ENCODE measurements around the gene PHOX2B.

Gene PHOX2B

GRCh38 chr4:41758884-41759283 is 10.4 kb upstream of the PHOX2B start:
- H2BK120ac ChIP-seq (ENCODE audit: low read depth, low read length): no peak overlapping the region
- H3K27ac ChIP-seq (ENCODE audit: low read depth, low read length): no peak overlapping the region
- peaks cover 10% of the 10 kb centered on the region for H3K27me3 ChIP-seq (ENCODE audit: insufficient read depth, low read length, poor library complexity)

GRCh38 chr4:41757521-41758156 is 9.1 kb upstream of the PHOX2B start:
- Histone ChIP-seq H3K4me1 (ENCODE audit: control insufficient read depth, low read depth, low read length) (peaks cover 2% of the 10 kb centered on the region), H3K27me3 (ENCODE audit: insufficient read depth, low read length, poor library complexity) (peaks cover 21% of the 10 kb centered on the region), H2BK5ac (ENCODE audit: low read length) (no peak overlapping the region), H3K4me3 (ENCODE audit: low read length) (no peak overlapping the region), H2AK5ac (ENCODE audit: low read length) (no peak overlapping the region), H2BK15ac (replicated peaks; ENCODE audit: low read depth) (no peak overlapping the region), H3K4me2 (ENCODE audit: low read length) (no peak overlapping the region), H3K79me2 (ENCODE audit: control insufficient read depth, insufficient read depth, low read length) (no peaks in the 10 kb centered on the region), H3K27ac (ENCODE audit: low read depth, low read length) (no peak overlapping the region), H3K23ac (ENCODE audit: low read length) (no peak overlapping the region), H4K8ac (ENCODE audit: low read depth, low read length) (no peak overlapping the region), H3K9ac (ENCODE audit: low read length) (no peak overlapping the region), H3K4ac (ENCODE audit: low read depth, low read length) (no peak overlapping the region), H4K5ac (ENCODE audit: low read length) (no peak overlapping the region), H3K79me1 (ENCODE audit: low read length) (no peaks in the 10 kb centered on the region), H2BK120ac (ENCODE audit: low read depth, low read length) (no peak overlapping the region), H3K18ac (ENCODE audit: low read length) (no peak overlapping the region), H3K36me3 (ENCODE audit: control insufficient read depth, insufficient read depth, low read length) (no peaks in the 10 kb centered on the region), H3K56ac (ENCODE audit: low read length) (no peak overlapping the region)
- no CpG with 5 or more reads among the region's 3 CpGs for WGBS (ENCODE audit: extremely low coverage, insufficient coverage, low lambda C conversion rate)
- no peak for DNase-seq

More at GRCh38 chr4:41758884-41759283, 10.4 kb upstream of the PHOX2B start:
- Histone ChIP-seq H3K4ac (ENCODE audit: low read depth, low read length) (no peak overlapping the region), H3K56ac (ENCODE audit: low read length) (no peak overlapping the region), H3K18ac (ENCODE audit: low read length) (no peak overlapping the region), H2BK15ac (replicated peaks; ENCODE audit: low read depth) (no peak overlapping the region), H3K79me1 (ENCODE audit: low read length) (no peaks in the 10 kb centered on the region), H4K5ac (ENCODE audit: low read length) (no peak overlapping the region), H3K23ac (ENCODE audit: low read length) (no peak overlapping the region), H2AK5ac (ENCODE audit: low read length) (no peak overlapping the region), H3K36me3 (ENCODE audit: control insufficient read depth, insufficient read depth, low read length) (no peaks in the 10 kb centered on the region), H3K79me2 (ENCODE audit: control insufficient read depth, insufficient read depth, low read length) (no peaks in the 10 kb centered on the region), H3K4me3 (ENCODE audit: low read length) (no peak overlapping the region), H3K4me1 (ENCODE audit: control insufficient read depth, low read depth, low read length) (peaks cover 2% of the 10 kb centered on the region), H4K8ac (ENCODE audit: low read depth, low read length) (no peak overlapping the region), H2BK5ac (ENCODE audit: low read length) (no peak overlapping the region), H3K4me2 (ENCODE audit: low read length) (no peak overlapping the region), H3K9ac (ENCODE audit: low read length) (no peak overlapping the region)
- no peak for DNase-seq

DNA sequence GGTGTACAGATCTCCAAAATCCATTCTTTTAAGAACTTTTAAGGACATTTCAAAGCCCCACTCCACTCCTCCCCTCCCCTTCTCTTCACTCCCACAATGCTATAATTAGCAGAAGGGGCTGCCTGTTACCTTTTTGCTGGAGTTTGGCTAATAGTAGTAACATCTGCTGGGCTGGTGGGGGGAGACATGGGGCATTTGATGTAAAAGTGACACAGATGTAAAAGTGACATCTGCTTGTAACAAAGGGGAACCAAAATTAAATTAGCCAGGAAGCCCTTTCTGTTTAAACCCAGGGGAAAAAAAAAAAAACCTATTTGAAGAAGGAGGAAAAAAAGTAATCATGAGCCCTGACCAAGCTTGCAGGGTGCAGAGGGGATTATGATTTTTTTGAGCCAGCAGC is 5.4 kb upstream of the PHOX2B start:
- no peak overlapping the region for H3K9ac ChIP-seq (ENCODE audit: low read length)
- H2BK120ac ChIP-seq (ENCODE audit: low read depth, low read length): no peak overlapping the region
- H4K8ac ChIP-seq (ENCODE audit: low read depth, low read length): no peak overlapping the region
- no peak overlapping the region for H2AK5ac ChIP-seq (ENCODE audit: low read length)
- no peak overlapping the region for H3K4ac ChIP-seq (ENCODE audit: low read depth, low read length)
- H3K4me1 ChIP-seq (ENCODE audit: control insufficient read depth, low read depth, low read length): peaks cover 5% of the 10 kb centered on the region
- H2BK15ac ChIP-seq (replicated peaks; ENCODE audit: low read depth): no peak overlapping the region
- H3K4me2 ChIP-seq (ENCODE audit: low read length): no peak overlapping the region
- no peak overlapping the region for H3K56ac ChIP-seq (ENCODE audit: low read length)
- no peak overlapping the region for H2BK5ac ChIP-seq (ENCODE audit: low read length)
- no peak overlapping the region for H3K18ac ChIP-seq (ENCODE audit: low read length)
- peaks cover 56% of the 10 kb centered on the region for H3K27me3 ChIP-seq (ENCODE audit: insufficient read depth, low read length, poor library complexity)
- DNase-seq: no peak
- no peak overlapping the region for H3K23ac ChIP-seq (ENCODE audit: low read length)
- no peak overlapping the region for H4K5ac ChIP-seq (ENCODE audit: low read length)
- no peak overlapping the region for H3K27ac ChIP-seq (ENCODE audit: low read depth, low read length)
- H3K79me2 ChIP-seq (ENCODE audit: control insufficient read depth, insufficient read depth, low read length): no peaks in the 10 kb centered on the region
- H3K36me3 ChIP-seq (ENCODE audit: control insufficient read depth, insufficient read depth, low read length): no peaks in the 10 kb centered on the region
- H3K79me1 ChIP-seq (ENCODE audit: low read length): no peaks in the 10 kb centered on the region
- no peak overlapping the region for H3K4me3 ChIP-seq (ENCODE audit: low read length)

- no peak overlapping the region for H3K4ac ChIP-seq (ENCODE audit: low read depth, low read length)
- no peaks in the 10 kb centered on the region for H3K79me2 ChIP-seq (ENCODE audit: control insufficient read depth, insufficient read depth, low read length)
- peaks cover 5% of the 10 kb centered on the region for H3K4me1 ChIP-seq (ENCODE audit: control insufficient read depth, low read depth, low read length)
- H2AK5ac ChIP-seq (ENCODE audit: low read length): no peak overlapping the region
- H4K5ac ChIP-seq (ENCODE audit: low read length): no peak overlapping the region
- H3K9ac ChIP-seq (ENCODE audit: low read length): no peak overlapping the region
- no peak overlapping the region for H4K8ac ChIP-seq (ENCODE audit: low read depth, low read length)
- no peak for DNase-seq
- peaks cover 73% of the 10 kb centered on the region for H3K27me3 ChIP-seq (ENCODE audit: insufficient read depth, low read length, poor library complexity)
- no peak overlapping the region for H3K4me2 ChIP-seq (ENCODE audit: low read length)
- no peak overlapping the region for H3K27ac ChIP-seq (ENCODE audit: low read depth, low read length)
- WGBS (ENCODE audit: extremely low coverage, insufficient coverage, low lambda C conversion rate): no CpG with 5 or more reads among the region's 10 CpGs
- H3K23ac ChIP-seq (ENCODE audit: low read length): no peak overlapping the region
- H2BK15ac ChIP-seq (replicated peaks; ENCODE audit: low read depth): no peak overlapping the region
- no peak overlapping the region for H2BK5ac ChIP-seq (ENCODE audit: low read length)
- H3K36me3 ChIP-seq (ENCODE audit: control insufficient read depth, insufficient read depth, low read length): no peaks in the 10 kb centered on the region
- H3K56ac ChIP-seq (ENCODE audit: low read length): no peak overlapping the region
- H3K18ac ChIP-seq (ENCODE audit: low read length): no peak overlapping the region
- no peak overlapping the region for H2BK120ac ChIP-seq (ENCODE audit: low read depth, low read length)
- no peaks in the 10 kb centered on the region for H3K79me1 ChIP-seq (ENCODE audit: low read length)
- no peak overlapping the region for H3K4me3 ChIP-seq (ENCODE audit: low read length)
Observed at GRCh38 chr4:41752081-41752836, 3.7 kb upstream of the PHOX2B start.

DNA sequence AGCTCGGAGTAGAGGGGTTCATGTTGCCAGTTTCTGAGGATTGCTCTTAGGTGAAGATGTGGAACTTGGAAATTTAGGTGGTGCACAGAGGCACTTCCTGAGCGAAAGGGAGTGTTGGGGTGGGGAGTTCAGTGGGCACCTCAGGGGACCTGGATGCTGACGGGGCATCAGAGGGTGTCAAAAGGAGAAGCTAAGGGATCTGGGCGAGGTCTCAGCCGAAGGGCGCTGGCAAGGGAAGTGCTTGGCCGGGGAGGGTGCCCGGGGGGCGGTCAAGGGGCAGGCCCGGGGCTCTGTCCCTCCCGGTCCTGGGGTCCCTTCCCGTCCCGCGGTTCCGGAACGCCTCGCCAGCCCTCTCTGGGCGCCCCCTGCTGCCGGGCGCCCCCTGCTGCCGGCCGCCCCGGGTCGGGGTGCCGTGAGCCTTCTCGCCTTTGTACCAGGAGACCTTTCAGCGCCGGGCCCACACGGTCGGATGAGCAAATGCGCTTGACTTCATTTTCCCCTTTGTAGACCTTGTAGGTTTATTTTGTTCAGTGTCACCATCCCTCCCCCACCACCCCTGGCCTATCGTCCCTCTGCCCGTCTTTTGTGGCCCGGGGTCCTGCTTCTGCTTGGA is 3.0 kb upstream of the PHOX2B start:
- Histone ChIP-seq H3K79me2 (ENCODE audit: control insufficient read depth, insufficient read depth, low read length) (no peaks in the 10 kb centered on the region), H2AK5ac (ENCODE audit: low read length) (no peak overlapping the region), H3K23ac (ENCODE audit: low read length) (no peak overlapping the region), H2BK15ac (replicated peaks; ENCODE audit: low read depth) (no peak overlapping the region), H3K4me1 (ENCODE audit: control insufficient read depth, low read depth, low read length) (peaks cover 5% of the 10 kb centered on the region), H3K9ac (ENCODE audit: low read length) (peak overlapping the region; percentile 42), H2BK5ac (ENCODE audit: low read length) (no peak overlapping the region), H3K27ac (ENCODE audit: low read depth, low read length) (no peak overlapping the region), H2BK120ac (ENCODE audit: low read depth, low read length) (no peak overlapping the region), H4K8ac (ENCODE audit: low read depth, low read length) (no peak overlapping the region), H3K18ac (ENCODE audit: low read length) (no peak overlapping the region), H4K5ac (ENCODE audit: low read length) (no peak overlapping the region), H3K4me3 (ENCODE audit: low read length) (peak overlapping the region; percentile 14), H3K4me2 (ENCODE audit: low read length) (peak overlapping the region; percentile 77), H3K56ac (ENCODE audit: low read length) (no peak overlapping the region), H3K27me3 (ENCODE audit: insufficient read depth, low read length, poor library complexity) (peaks cover 80% of the 10 kb centered on the region), H3K36me3 (ENCODE audit: control insufficient read depth, insufficient read depth, low read length) (no peaks in the 10 kb centered on the region), H3K79me1 (ENCODE audit: low read length) (no peaks in the 10 kb centered on the region), H3K4ac (ENCODE audit: low read depth, low read length) (no peak overlapping the region)
- WGBS (ENCODE audit: extremely low coverage, insufficient coverage, low lambda C conversion rate): no CpG with 5 or more reads among the region's 34 CpGs
- DNase-seq: peak; percentile 31

All from mesendoderm (in vitro differentiated cells).